Muscle layer of duodenum (tissue), 2 donors: ENCODE measurements around the gene NPBWR2.

Experiments
- H3K27ac ChIP-seq: one replicate; pipeline ENCODE4 v1.7.0; 2013; ENCODE audit warnings: mild to moderate bottlenecking, low read length
- H3K27me3 ChIP-seq: one replicate; pipeline ENCODE4 v1.7.0; 2013; ENCODE audit warnings: low read depth, mild to moderate bottlenecking, control low read depth, low read length
- H3K36me3 ChIP-seq, 2 donors: one replicate each; pipeline ENCODE4 v1.7.0; 2013; ENCODE audit warnings: low read length in 2 of 2, control low read depth in 1 of 2, mild to moderate bottlenecking in 1 of 2; ENCODE audit not compliant: insufficient read depth in 2 of 2, control insufficient read depth in 1 of 2
- H3K4me1 ChIP-seq, 2 donors: one replicate each; pipeline ENCODE4 v1.7.0; 2013; ENCODE audit warnings: low read length in 2 of 2, mild to moderate bottlenecking in 2 of 2, control low read depth in 1 of 2, moderate library complexity in 1 of 2; ENCODE audit not compliant: insufficient read depth in 2 of 2, control insufficient read depth in 1 of 2
- H3K4me3 ChIP-seq, 2 donors: one replicate each; pipeline ENCODE4 v1.7.0; 2013; ENCODE audit warnings: low read length in 2 of 2, low read depth in 1 of 2, mild to moderate bottlenecking in 1 of 2
- H3K9me3 ChIP-seq, 2 donors: one replicate each; pipeline ENCODE4 v1.7.0; 2013; ENCODE audit warnings: low read length in 2 of 2, control low read depth in 1 of 2, mild to moderate bottlenecking in 1 of 2; ENCODE audit not compliant: control insufficient read depth in 1 of 2
- donor health status: healthy.

NPBWR2 gene

GRCh38 chr20:64079273-64080012 lies 27.9 kb downstream of the NPBWR2 start, which contains the start of gene RGS19:
RGS19 (minus strand) TSS chr20:64079518; CDS start chr20:64076886, 2,632 bp downstream.
- peaks cover 8 to 33% of the 10 kb centered on the region in 2 donors for H3K4me1 ChIP-seq
- H3K36me3 ChIP-seq: peaks cover 0 to 2% of the 10 kb centered on the region in 2 donors
- H3K27me3 ChIP-seq: peaks cover 5% of the 10 kb centered on the region
- no peaks in the 10 kb centered on the region for H3K9me3 ChIP-seq
- H3K4me3 ChIP-seq: peak within 1 kb of the TSS; percentile 57 to 82
- peak within 1 kb of the TSS; percentile 39 for H3K27ac ChIP-seq

- Histone ChIP-seq H3K4me1 (peaks cover 8 to 27% of the 10 kb centered on the region in 2 donors), H3K9me3 (no peaks in the 10 kb centered on the region), H3K27me3 (no peaks in the 10 kb centered on the region), H3K36me3 (peaks cover 0 to 7% of the 10 kb centered on the region in 2 donors), H3K4me3 (peak overlapping the region; percentile 57 to 82), H3K27ac (peak overlapping the region; percentile 39)
Measured at GRCh38 chr20:64078934-64079272, 28.5 kb downstream of the NPBWR2 start.

- Histone ChIP-seq H3K9me3 (no peaks in the 10 kb centered on the region), H3K27ac (no peak overlapping the region), H3K4me1 (peaks cover 8 to 20% of the 10 kb centered on the region in 2 donors), H3K27me3 (no peaks in the 10 kb centered on the region), H3K36me3 (peaks cover 0 to 14% of the 10 kb centered on the region in 2 donors), H3K4me3 (peak overlapping the region; percentile 57 to 82)
Measured at GRCh38 chr20:64077876-64078551, 29.4 kb downstream of the NPBWR2 start.

GRCh38 chr20:64077541-64077875 lies 29.9 kb downstream of the NPBWR2 start:
- H3K27me3 ChIP-seq: no peaks in the 10 kb centered on the region
- no peaks in the 10 kb centered on the region for H3K9me3 ChIP-seq
- H3K4me1 ChIP-seq: peaks cover 8 to 16% of the 10 kb centered on the region in 2 donors
- peaks cover 0 to 18% of the 10 kb centered on the region in 2 donors for H3K36me3 ChIP-seq
- no peak overlapping the region for H3K27ac ChIP-seq
- peak overlapping the region; percentile 26 to 82 for H3K4me3 ChIP-seq

GRCh38 chr20:64077094-64077493 lies 30.3 kb downstream of the NPBWR2 start:
- Histone ChIP-seq H3K9me3 (no peaks in the 10 kb centered on the region), H3K36me3 (peaks cover 0 to 22% of the 10 kb centered on the region in 2 donors), H3K4me3 (peak overlapping the region; percentile 26 to 82), H3K27ac (no peak overlapping the region), H3K4me1 (peaks cover 8 to 13% of the 10 kb centered on the region in 2 donors), H3K27me3 (no peaks in the 10 kb centered on the region)

GRCh38 chr20:64076061-64076997 lies 31.0 kb downstream of the NPBWR2 start:
- Histone ChIP-seq H3K27ac (no peak overlapping the region), H3K9me3 (no peaks in the 10 kb centered on the region), H3K4me1 (peaks cover 8 to 10% of the 10 kb centered on the region in 2 donors), H3K4me3 (peak overlapping the region in 1 of 2 donors; percentile 82), H3K36me3 (peaks cover 0 to 29% of the 10 kb centered on the region in 2 donors), H3K27me3 (no peaks in the 10 kb centered on the region)

- Histone ChIP-seq H3K9me3 (no peaks in the 10 kb centered on the region), H3K27ac (no peak overlapping the region), H3K4me3 (no peak overlapping the region), H3K27me3 (no peaks in the 10 kb centered on the region), H3K4me1 (peaks cover 8 to 10% of the 10 kb centered on the region in 2 donors), H3K36me3 (peaks cover 0 to 29% of the 10 kb centered on the region in 2 donors)
Measured at GRCh38 chr20:64075556-64075955, 31.8 kb downstream of the NPBWR2 start.

- peaks cover 8 to 10% of the 10 kb centered on the region in 2 donors for H3K4me1 ChIP-seq
- H3K27me3 ChIP-seq: no peaks in the 10 kb centered on the region
- H3K27ac ChIP-seq: no peak overlapping the region
- no peak overlapping the region for H3K4me3 ChIP-seq
- H3K9me3 ChIP-seq: no peaks in the 10 kb centered on the region
- H3K36me3 ChIP-seq: peaks cover 0 to 29% of the 10 kb centered on the region in 2 donors
Measured at GRCh38 chr20:64074963-64075362, 32.4 kb downstream of the NPBWR2 start.

- Histone ChIP-seq H3K27me3 (no peaks in the 10 kb centered on the region), H3K4me1 (peaks cover 8 to 9% of the 10 kb centered on the region in 2 donors), H3K36me3 (peaks cover 0 to 29% of the 10 kb centered on the region in 2 donors), H3K9me3 (no peaks in the 10 kb centered on the region), H3K27ac (no peak overlapping the region), H3K4me3 (no peak overlapping the region)
Measured at GRCh38 chr20:64074184-64074789, 33.1 kb downstream of the NPBWR2 start.

GRCh38 chr20:64073476-64074183 lies 33.7 kb downstream of the NPBWR2 start:
- Histone ChIP-seq H3K9me3 (no peaks in the 10 kb centered on the region), H3K4me3 (no peak overlapping the region), H3K27ac (no peak overlapping the region), H3K4me1 (peaks cover 2% of the 10 kb centered on the region in 2 donors), H3K27me3 (no peaks in the 10 kb centered on the region), H3K36me3 (peaks cover 0 to 29% of the 10 kb centered on the region in 2 donors)
